H1 (cell line): ENCODE results near the gene KIF13A.

Experiments used
- POLR2AphosphoS5 ChIP-seq: IDR thresholded peaks from 2 replicates; pipeline ENCODE4 v1.6.1; 2011; ENCODE audit warnings: low read depth, low read length
- RFX5 ChIP-seq: IDR thresholded peaks from 2 replicates; pipeline ENCODE4 v1.6.1; 2011; ENCODE audit warnings: low read depth, low read length, improper control_type of control experiment, borderline replicate concordance
- RNF2 ChIP-seq: fragments of 200-900, 300-1000 bp; sonication (generic); IDR thresholded peaks from 2 replicates; pipeline ENCODE4 v1.7.1; 2016; ENCODE audit warnings: borderline replicate concordance, low read depth, mild to moderate bottlenecking, antibody characterized with exemption, low read length; ENCODE audit not compliant: poor library complexity, severe bottlenecking; ENCODE audit errors: missing control alignments

DNA sequence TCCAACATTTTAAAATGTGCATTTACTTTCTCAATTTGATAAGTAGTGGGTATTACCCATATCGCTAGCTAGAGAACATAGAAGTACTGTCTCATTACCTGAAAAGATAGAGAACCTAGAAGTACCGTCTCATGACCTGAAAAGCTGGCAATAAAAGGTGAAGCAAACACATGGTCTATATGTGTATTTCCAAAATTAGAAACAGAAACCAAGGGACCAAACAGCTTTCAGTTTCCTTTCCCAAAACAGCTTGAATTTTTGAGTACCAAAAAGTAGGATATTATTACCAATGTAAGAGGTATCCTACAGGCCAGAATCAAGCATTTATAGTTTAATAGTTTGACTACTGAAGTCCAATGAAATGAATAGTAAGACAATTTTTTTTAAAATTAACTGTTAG lies 77.2 kb downstream of the KIF13A start:
- TF ChIP-seq RFX5 (no peak), POLR2AphosphoS5 (no peak), RNF2 (no peak)
